Ecto neural progenitor cell (in vitro differentiated cells): Measurements from ENCODE around the gene RSRC1.
"Not testable (repeated sequence)": the region's sequence is repeated elsewhere in the genome, so short reads cannot be mapped to it uniquely, and the experiment has no call there.

ENCODE experiments used
- DNase-seq: peaks from one replicate; pipeline ENCODE4 v3.0.0-alpha.2; 2018; ENCODE audit warnings: low spot score

The RSRC1 gene

DNA sequence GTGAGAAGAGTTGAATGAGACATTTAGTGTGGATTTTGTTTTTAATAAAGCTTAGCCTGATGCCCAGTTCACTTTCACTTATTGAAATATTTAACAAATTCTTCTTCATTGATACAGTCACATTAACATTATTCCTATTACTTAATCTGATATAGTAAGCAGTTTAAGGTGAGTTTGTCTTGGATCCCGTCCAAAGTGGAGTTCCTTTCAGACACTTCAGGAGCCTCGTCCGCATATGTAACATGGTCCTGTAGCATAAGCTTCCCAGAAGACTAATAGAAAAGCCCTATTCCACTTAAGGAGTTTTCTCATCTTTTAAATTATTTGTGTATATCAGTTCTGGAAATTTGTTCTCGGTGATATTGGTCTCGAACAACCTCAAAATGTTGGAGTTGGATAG lies 421.4 kb downstream of the RSRC1 start:
- DNase-seq = no peak

DNA sequence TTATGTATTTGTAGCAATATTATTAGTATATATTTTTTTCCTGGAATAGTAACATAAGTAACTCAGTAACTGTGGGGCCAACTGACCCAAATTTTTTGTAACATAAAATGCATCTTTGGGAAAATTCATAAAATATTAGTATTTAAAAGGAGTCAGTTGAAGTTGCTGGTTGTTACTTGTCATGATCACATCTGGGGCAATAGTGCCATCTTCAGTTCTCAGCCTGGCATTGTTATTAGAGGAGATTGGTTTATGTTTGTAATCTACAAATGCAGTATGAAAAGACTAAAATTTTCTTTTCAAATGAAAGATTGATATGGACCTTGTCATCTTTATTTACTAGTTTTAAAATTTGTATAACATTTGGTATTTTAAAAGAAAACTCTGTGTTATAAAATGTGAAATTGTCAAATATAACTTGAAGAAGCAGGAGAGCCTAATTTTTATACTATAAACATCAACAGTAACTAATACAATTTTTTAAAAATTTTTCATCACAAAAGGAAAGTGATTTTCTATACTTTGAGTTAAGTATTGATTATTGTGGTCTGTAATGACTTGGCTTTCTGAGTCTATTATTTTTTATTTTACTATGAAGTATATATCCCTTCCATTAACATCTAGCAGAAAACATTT lies 422.3 kb downstream of the RSRC1 start:
- DNase-seq = no peak

- no peak for DNase-seq
These were observed 426.0 kb downstream of the RSRC1 start for GRCh38 chr3:158535918-158536317.

GRCh38 chr3:158539414-158540014 lies 429.6 kb downstream of the RSRC1 start:
- no peak for DNase-seq

- DNase-seq = no peak
These were observed 430.2 kb downstream of the RSRC1 start for GRCh38 chr3:158540066-158540465.

DNA sequence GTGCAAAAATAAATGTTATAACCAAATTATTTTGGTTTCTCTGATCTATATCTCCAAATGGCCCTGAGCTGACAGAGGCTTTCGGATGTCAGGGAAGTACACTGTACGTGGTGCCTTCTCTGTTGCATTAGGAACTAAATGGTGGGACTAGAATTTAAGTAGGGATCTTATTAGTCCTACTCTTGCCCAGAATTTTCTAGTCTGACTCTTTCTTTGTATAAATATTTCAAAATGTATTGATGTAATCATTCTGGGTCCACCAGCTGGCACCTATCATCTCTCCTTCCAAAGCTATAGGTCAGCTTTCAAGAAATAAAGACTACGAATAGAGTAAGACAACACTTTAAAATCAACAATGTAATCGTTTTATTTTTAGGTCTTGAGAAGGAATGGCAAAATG lies 438.8 kb downstream of the RSRC1 start:
- no peak for DNase-seq

DNA sequence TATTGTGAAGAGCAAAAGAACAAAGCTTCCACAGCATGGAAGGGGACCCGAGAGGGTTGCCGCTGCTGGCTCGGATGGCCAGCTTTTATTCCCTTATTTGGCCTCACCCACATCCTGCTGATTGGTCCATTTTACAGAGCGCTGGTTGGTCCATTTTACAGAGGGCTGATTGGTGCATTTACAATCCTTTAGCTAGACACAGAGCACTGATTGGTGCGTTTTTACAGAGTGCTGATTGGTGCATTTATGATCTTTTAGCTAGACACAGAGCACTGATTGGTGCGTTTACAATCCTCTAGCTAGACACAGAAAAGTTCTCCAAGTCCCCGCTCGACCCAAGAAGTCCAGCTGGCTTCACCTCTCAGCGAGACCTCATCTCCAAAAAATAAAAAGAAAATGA lies 440.0 kb downstream of the RSRC1 start:
- DNase-seq = not testable (repeated sequence)

DNA sequence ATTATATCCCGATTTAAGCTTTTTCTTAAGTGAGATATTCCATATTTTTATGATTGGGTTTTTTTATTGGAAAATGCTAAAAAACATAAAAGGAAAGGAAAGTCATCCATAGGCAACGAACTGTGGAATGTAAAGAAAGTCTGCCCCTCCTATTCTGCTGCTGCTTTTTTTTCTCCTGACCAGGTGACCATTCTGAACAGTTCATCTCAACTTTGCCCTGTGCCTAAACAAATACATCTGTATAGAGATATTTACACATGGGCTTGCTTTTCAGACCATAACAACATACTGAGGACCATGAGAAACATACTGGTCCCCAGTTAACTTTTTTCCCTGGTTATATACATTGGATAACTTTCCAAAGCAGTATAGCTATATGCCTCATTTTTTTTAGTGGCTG lies 442.2 kb downstream of the RSRC1 start:
- no peak for DNase-seq

- no peak for DNase-seq
These were observed 449.6 kb downstream of the RSRC1 start for GRCh38 chr3:158559504-158559903.

- DNase-seq = no peak
These were observed 451.1 kb downstream of the RSRC1 start for GRCh38 chr3:158560979-158561378.

- no peak for DNase-seq
These were observed 452.8 kb downstream of the RSRC1 start for GRCh38 chr3:158562674-158563073.

- DNase-seq = no peak
These were observed 453.2 kb downstream of the RSRC1 start for GRCh38 chr3:158563076-158563475.

DNA sequence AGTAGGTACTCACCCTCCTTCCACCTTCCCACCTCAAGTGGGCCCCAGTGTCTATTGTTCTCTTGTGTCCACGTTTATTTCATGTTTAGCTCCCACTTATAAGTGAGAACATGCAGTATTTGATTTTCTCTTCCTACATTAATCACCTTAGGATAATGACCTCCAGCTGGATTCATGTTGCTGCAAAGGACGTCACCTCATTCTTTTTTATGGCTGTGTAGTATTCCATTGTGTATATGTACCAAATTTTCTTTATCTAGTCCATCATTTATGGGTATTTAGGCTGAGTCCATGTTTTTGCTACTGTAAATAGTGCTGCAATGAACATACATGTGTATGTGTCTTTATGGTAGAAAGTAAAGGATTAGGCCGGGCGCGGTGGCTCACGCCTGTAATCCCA lies 455.2 kb downstream of the RSRC1 start:
- no peak for DNase-seq

GRCh38 chr3:158568784-158569183 lies 458.9 kb downstream of the RSRC1 start:
- no peak for DNase-seq

GRCh38 chr3:158569794-158570193 lies 459.9 kb downstream of the RSRC1 start:
- no peak for DNase-seq

DNA sequence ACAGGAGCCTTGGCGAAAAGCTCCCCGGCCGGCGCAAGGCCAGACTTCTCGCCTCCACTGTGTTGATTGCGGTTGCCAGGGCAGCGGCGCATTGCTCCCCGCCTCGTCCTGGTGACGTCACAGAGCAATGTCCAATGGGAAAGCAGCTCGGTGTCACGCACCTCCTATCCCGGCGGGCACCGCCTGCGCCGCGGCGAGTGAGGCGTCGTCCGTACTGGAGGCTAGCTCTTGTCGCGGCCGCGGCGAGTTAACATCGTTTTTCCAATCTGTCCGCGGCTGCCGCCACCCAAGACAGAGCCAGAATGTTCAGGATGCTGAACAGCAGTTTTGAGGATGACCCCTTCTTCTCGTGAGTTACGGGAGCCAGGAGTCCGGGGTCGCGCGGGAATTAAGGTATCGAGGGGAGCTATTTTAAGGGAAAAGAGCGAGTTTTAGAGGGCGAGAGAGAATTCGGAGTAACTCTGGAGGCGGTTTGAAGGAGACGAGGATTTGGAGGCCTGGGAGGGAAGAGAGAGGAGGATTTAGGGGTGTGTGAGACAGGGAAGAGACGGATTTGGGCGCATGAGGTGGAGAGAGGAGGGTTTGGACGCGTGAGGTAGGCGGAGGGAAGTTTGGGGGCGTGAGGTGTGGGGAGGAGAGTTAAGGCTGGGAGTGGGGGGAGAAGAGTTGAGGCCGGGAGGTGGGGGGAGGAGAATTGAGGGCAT lies 461.3 kb downstream of the RSRC1 start, which contains the start of gene MLF1:
Gene MLF1, plus strand, starts transcription at position 196 of the 704 bp plus-strand sequence. Its CDS starts 107 bp downstream, at position 303.
- DNase-seq = peak; percentile 97

GRCh38 chr3:158571969-158572765 lies 462.3 kb downstream of the RSRC1 start:
- no peak for DNase-seq

DNA sequence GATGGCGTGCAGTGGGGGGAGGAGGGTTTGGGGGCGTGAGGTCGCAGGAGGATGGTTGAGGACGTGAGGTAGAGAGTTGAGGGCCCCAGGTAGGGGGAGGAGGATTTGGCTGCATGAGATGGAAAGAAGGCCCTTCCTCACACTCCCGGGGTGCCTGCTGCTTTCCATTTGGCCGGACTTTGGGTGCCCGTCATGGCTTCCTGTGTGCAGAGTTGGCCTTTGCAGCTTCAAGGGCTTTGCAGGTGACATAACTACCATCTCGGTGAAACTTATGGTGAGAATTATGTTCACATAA lies 462.8 kb downstream of the RSRC1 start:
- DNase-seq = no peak

GRCh38 chr3:158573714-158574113 lies 463.8 kb downstream of the RSRC1 start:
- DNase-seq = no peak

DNA sequence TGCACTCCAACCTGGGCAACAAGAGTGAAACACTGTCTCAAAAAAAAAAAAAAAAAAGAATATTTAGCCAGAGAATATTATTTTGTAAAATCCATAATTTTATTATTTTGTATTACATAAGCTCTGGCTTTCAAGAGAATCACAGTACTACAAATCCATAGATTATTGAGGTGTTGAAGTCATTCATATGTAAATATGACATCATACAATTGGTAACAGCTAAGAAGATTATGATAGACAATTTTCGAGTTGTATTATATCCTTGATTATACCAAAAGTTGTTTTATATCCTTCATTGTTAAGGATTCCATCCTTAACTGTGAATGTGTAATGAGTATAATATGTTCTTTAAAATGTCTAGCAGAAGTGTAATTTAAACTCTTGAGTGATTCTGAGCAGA lies 464.8 kb downstream of the RSRC1 start:
- no peak for DNase-seq

DNA sequence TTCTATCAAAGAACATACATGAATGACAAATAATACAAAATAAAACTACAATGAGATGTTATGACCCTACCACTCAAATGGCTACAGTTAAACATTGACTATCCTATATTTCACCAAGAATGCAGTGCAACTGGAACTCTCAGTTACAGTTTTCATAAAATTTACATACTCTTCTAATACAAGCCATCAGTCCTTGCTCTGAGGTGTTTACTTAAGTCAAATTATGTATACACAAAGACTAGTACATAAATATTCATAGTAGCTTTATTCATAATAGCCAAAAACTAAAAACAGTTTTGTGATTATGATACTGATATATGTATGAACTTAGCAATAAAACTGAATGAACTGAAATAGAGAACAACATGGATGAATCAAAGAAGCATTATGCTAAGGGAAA lies 480.3 kb downstream of the RSRC1 start:
- no peak for DNase-seq
